ENCODE results near the gene ATG101.
"Not testable (repeated sequence)": the region's sequence is repeated elsewhere in the genome, so short reads cannot be mapped to it uniquely, and the experiment has no call there.

The ATG101 gene

GRCh38 chr12:52116222-52117125, 46.7 kb downstream of the ATG101 start:
- not testable (repeated sequence) for DNase-seq

- not testable (repeated sequence) for DNase-seq
Observed at GRCh38 chr12:52117806-52118475, 48.2 kb downstream of the ATG101 start.

GRCh38 chr12:52119398-52120254, 49.8 kb downstream of the ATG101 start:
- DNase-seq, result no peak

- no peak for DNase-seq
Observed at GRCh38 chr12:52120951-52121823, 51.4 kb downstream of the ATG101 start.

GRCh38 chr12:52121824-52122539, 52.2 kb downstream of the ATG101 start:
- DNase-seq, result peak; percentile 69

- no peak for DNase-seq
Observed at GRCh38 chr12:52122540-52122871, 52.7 kb downstream of the ATG101 start.

GRCh38 chr12:52122904-52123303, 53.1 kb downstream of the ATG101 start:
- no peak for DNase-seq

GRCh38 chr12:52123487-52124186, 53.9 kb downstream of the ATG101 start:
- DNase-seq, result no peak

- DNase-seq, result no peak
Observed at GRCh38 chr12:52125476-52125900, 55.7 kb downstream of the ATG101 start.

- DNase-seq, result no peak
Observed at GRCh38 chr12:52126050-52126604, 56.3 kb downstream of the ATG101 start.
